Measurements from ENCODE around the gene TXNL1. TPM values are rescaled to one million over a fixed set of nuclear protein-coding genes. Genes with fewer than 3 reads are reported as not detected.
A peak's percentile ranks its signal among the peaks of the same experiment; 100 is the strongest.

Gene TXNL1
- total RNA-seq, 1 experiment from 2014 or later = 72.8 TPM

- DNase-seq (ENCODE audit: low spot score) (no peak), ATAC-seq (no peak)
- Mint-ChIP-seq H3K4me1 (peaks cover 13% of the 10 kb centered on the region), H3K4me3 (no peak overlapping the region), H3K27ac (no peak overlapping the region), H3K36me3 (no peaks in the 10 kb centered on the region), H3K27me3 (ENCODE audit: low read depth) (peaks cover 4% of the 10 kb centered on the region; the same call in 1 of the 2 replicates), H3K9me3 (peaks cover 9% of the 10 kb centered on the region)
- CTCF ChIA-PET = no interaction called here
- TF ChIP-seq PREB (CRISPR knock-in tag; IDR thresholded peaks at IDR 0.05; ENCODE audit: borderline replicate concordance) (no peak), ZNF396 (CRISPR knock-in tag; IDR thresholded peaks at IDR 0.05; ENCODE audit: borderline replicate concordance) (no peak)
- POLR2A ChIA-PET = no interaction called here
Measured at GRCh38 chr18:56641714-56642337, 3.4 kb upstream of the TXNL1 start.

- no peak for TF ChIP-seq ZMAT4 (CRISPR knock-in tag; IDR thresholded peaks at IDR 0.05)
- no peak for TF ChIP-seq FOXK1 (CRISPR knock-in tag; IDR thresholded peaks at IDR 0.05)
- no peak for TF ChIP-seq TCF7 (CRISPR knock-in tag; IDR thresholded peaks at IDR 0.05; ENCODE audit: low read depth)
- no peak for TF ChIP-seq NFATC4 (CRISPR knock-in tag; IDR thresholded peaks at IDR 0.05)
- TF ChIP-seq GABPB1 (CRISPR knock-in tag; IDR thresholded peaks at IDR 0.05) = no peak
- no peak for TF ChIP-seq CDX4 (CRISPR knock-in tag; IDR thresholded peaks at IDR 0.05; ENCODE audit: borderline replicate concordance)
- TF ChIP-seq GTF2I (CRISPR knock-in tag; conservative IDR thresholded peaks at IDR 0.05) = no peak
- TF ChIP-seq FOXP1 (CRISPR knock-in tag; IDR thresholded peaks at IDR 0.05; ENCODE audit: borderline replicate concordance) = no peak
- no peak for TF ChIP-seq FOXJ3 (CRISPR knock-in tag; IDR thresholded peaks at IDR 0.05; ENCODE audit: borderline replicate concordance)
- TF ChIP-seq ZNF232 (CRISPR knock-in tag; IDR thresholded peaks at IDR 0.05) = no peak
- no peak for TF ChIP-seq STAT6 (CRISPR knock-in tag; conservative IDR thresholded peaks at IDR 0.05; ENCODE audit: low read depth)
- TF ChIP-seq AFF4 (CRISPR knock-in tag; IDR thresholded peaks at IDR 0.05; ENCODE audit: borderline replicate concordance) = no peak
- ChIA-PET CTCF (no interaction called here), POLR2A (interaction anchor here (1.5 kb wide), 1 partner anchor 11 kb away, joined by 9 read pairs; the partner anchor contains the start of gene WDR7)
- H3K36me3 Mint-ChIP-seq = peaks cover 8% of the 10 kb centered on the region
- no peak for DNase-seq (ENCODE audit: low spot score)
- H3K4me1 Mint-ChIP-seq = peaks cover 15% of the 10 kb centered on the region
- peaks cover 9% of the 10 kb centered on the region for H3K9me3 Mint-ChIP-seq
- peak overlapping the region; percentile 95 for H3K27ac Mint-ChIP-seq
- ATAC-seq = no peak
- H3K4me3 Mint-ChIP-seq = no peak overlapping the region
- peaks cover 4% of the 10 kb centered on the region; the same call in 1 of the 2 replicates for H3K27me3 Mint-ChIP-seq (ENCODE audit: low read depth)
Measured at GRCh38 chr18:56639571-56639970, 1.2 kb upstream of the TXNL1 start.

Measured in WTC11 (cell line).